ENCODE results near the gene RSPH10B2. TPM values are rescaled to one million over a fixed set of nuclear protein-coding genes. Genes with fewer than 3 reads are reported as not detected.

The RSPH10B2 gene
- total RNA-seq, 1 donor from 2014 or later, result 0.23 TPM

Other genes with a start within 250 kb of the RSPH10B2 start
- not detected in 2 replicates for gene GRID2IP, start 202.6 kb upstream of the RSPH10B2 start, total RNA-seq
- 37.5 and 55.1 TPM in 2 replicates for gene ZDHHC4, start 176.6 kb upstream of the RSPH10B2 start, total RNA-seq
- 23.1 and 36.0 TPM in 2 replicates for gene INTS15, start 164.1 kb upstream of the RSPH10B2 start, total RNA-seq
- 5.6 and 9.9 TPM in 2 replicates for gene ZNF853, start 138.5 kb upstream of the RSPH10B2 start, total RNA-seq
- gene ZNF316, start 116.8 kb upstream of the RSPH10B2 start, total RNA-seq, result 9.5 and 12.6 TPM in 2 replicates
- 8.0 and 12.5 TPM in 2 replicates for gene ZNF12, start 47.2 kb upstream of the RSPH10B2 start, total RNA-seq
- gene CCZ1B, start 72.2 kb downstream of the RSPH10B2 start, total RNA-seq, result 15.1 and 64.3 TPM in 2 replicates

Measured in epithelial cell of proximal tubule (primary cell).